GM10248 (cell line): ENCODE results near the gene ZNF711.
"Not testable (repeated sequence)": the region's sequence is repeated elsewhere in the genome, so short reads cannot be mapped to it uniquely, and the experiment has no call there.

Experiments
- CTCF ChIA-PET: fragments of 300-600 bp; sonication (Branson Sonifier 250); formaldehyde crosslinking; extraction: SDS; loops from one replicate; lab custom pipeline; 2021; ENCODE audit warnings: antibody characterized with exemption; lab: Yijun Ruan, JAX
- POLR2A ChIA-PET: fragments of 350-650 bp; sonication (Branson Sonifier 250); formaldehyde crosslinking; extraction: SDS; loops from one replicate; lab custom pipeline; 2020; ENCODE audit warnings: antibody characterized with exemption; lab: Yijun Ruan, JAX
- DNase-seq: peaks from one replicate; pipeline ENCODE4 v3.0.0; 2012; ENCODE audit errors: extremely low spot score
- CTCF ChIP-seq: IDR thresholded peaks from 2 replicates; pipeline ENCODE4 v1.5.1; 2012; ENCODE audit warnings: mild to moderate bottlenecking, low read depth; ENCODE audit errors: extremely low read depth, missing control alignments, control extremely low read depth

Gene ZNF711

GRCh38 chrX:85223359-85223758, 20.4 kb upstream of the ZNF711 start:
- POLR2A ChIA-PET = no interaction called here
- DNase-seq = no peak
- CTCF ChIA-PET = interaction anchor here (1.7 kb wide), 1 partner anchor 15 kb away, joined by 4 read pairs; no protein-coding TSS in a partner anchor
- TF ChIP-seq CTCF = no peak

- no peak for DNase-seq
- ChIA-PET POLR2A (no interaction called here), CTCF (no interaction called here)
- TF ChIP-seq CTCF = no peak
Measured at GRCh38 chrX:85243155-85243554, 636 bp upstream of the ZNF711 start.

GRCh38 chrX:85244450-85245211, 840 bp downstream of the ZNF711 start:
- CTCF ChIA-PET = interaction anchor here (1.0 to 1.1 kb wide), 2 partner anchors 11 kb away, joined by 3 to 4 read pairs; no protein-coding TSS in a partner anchor
- DNase-seq = peak; percentile 14
- TF ChIP-seq CTCF = no peak
- POLR2A ChIA-PET = interaction anchor here (0.6 kb wide), 1 partner anchor 241 kb away, joined by 3 read pairs; the partner anchor contains the start of gene APOOL

- CTCF ChIA-PET, POLR2A ChIA-PET, DNase-seq: not testable (repeated sequence)
Measured at GRCh38 chrX:85285286-85285685, 41.5 kb downstream of the ZNF711 start.

- no peak for TF ChIP-seq CTCF
- DNase-seq = no peak
- POLR2A ChIA-PET = no interaction called here
- CTCF ChIA-PET = no interaction called here
Measured at GRCh38 chrX:85288992-85289723, 45.4 kb downstream of the ZNF711 start.

GRCh38 chrX:85303544-85303943, 59.8 kb downstream of the ZNF711 start:
- ChIA-PET CTCF (no interaction called here), POLR2A (no interaction called here)
- TF ChIP-seq CTCF = no peak
- no peak for DNase-seq

- no peak for TF ChIP-seq CTCF
- ChIA-PET POLR2A (no interaction called here), CTCF (no interaction called here)
- no peak for DNase-seq
Measured at GRCh38 chrX:85309717-85310116, 65.9 kb downstream of the ZNF711 start.

GRCh38 chrX:85311348-85311747, 67.6 kb downstream of the ZNF711 start:
- DNase-seq, CTCF ChIA-PET, POLR2A ChIA-PET: not testable (repeated sequence)
